Uterus (tissue), 4 donors: ENCODE measurements around the gene LST1. TPM values are rescaled to one million over a fixed set of nuclear protein-coding genes. Genes with fewer than 3 reads are reported as not detected.

Experiments
- DNase-seq, 2 donors: peaks; one replicate each; pipeline ENCODE4 v3.0.0-alpha.2; 2019 to 2020
- H3K27ac ChIP-seq, 2 donors: fragments of 200-600 bp; sonication (generic); 1 replicate in 1 of 2; 2 replicates in 1 of 2; pipeline ENCODE4 v1.5.1; 2016 to 2018
- H3K27me3 ChIP-seq, 2 donors: fragments of 200-600 bp; sonication (generic); one replicate each; pipeline ENCODE4 v1.5.1; 2018 to 2019; ENCODE audit warnings: control low read depth in 1 of 2
- H3K36me3 ChIP-seq, 2 donors: fragments of 200-600 bp; sonication (generic); one replicate each; pipeline ENCODE4 v1.5.1; 2019; ENCODE audit warnings: control low read depth in 1 of 2
- H3K4me1 ChIP-seq, 2 donors: fragments of 200-600 bp; sonication (generic); one replicate each; pipeline ENCODE4 v1.5.1; 2018 to 2019; ENCODE audit warnings: control low read depth in 1 of 2
- H3K4me3 ChIP-seq, 2 donors: fragments of 200-600 bp; sonication (generic); 1 replicate in 1 of 2; 2 replicates in 1 of 2; pipeline ENCODE4 v1.5.1; 2018 to 2019; ENCODE audit warnings: mild to moderate bottlenecking in 1 of 2
- H3K9me3 ChIP-seq, 2 donors: fragments of 200-600 bp; sonication (generic); one replicate each; pipeline ENCODE4 v1.5.1; 2019; ENCODE audit warnings: control low read depth in 1 of 2
- POLR2A ChIP-seq, 2 donors: fragments of 450-650 bp; IDR thresholded peaks; one replicate each; pipeline ENCODE4 v1.6.1; 2016; ENCODE audit warnings: antibody characterized with exemption in 2 of 2, mild to moderate bottlenecking in 1 of 2, moderate library complexity in 1 of 2
- intact Hi-C: fragments of 100-400 bp; cut with DNase I; formaldehyde crosslinking; loops from one replicate; pipeline ENCODE4 v1.15.1; 2023; ENCODE audit warnings: low total_unique reads
- total RNA-seq, 4 donors: library from RNA; depleted of rRNA in 3 of 4; stranded (reverse); fragments of >200 nt in 3 of 4; gene quantifications; one replicate each; pipeline versions ENCODE4 v1.1.0 to v1.2.4, GENCODE V29; 2014 to 2023
- TF ChIP-seq, protein P1 (sequence below), 4 experiments: fragments of 200-600 bp in 2 of 4; fragments of 450-650 bp in 2 of 4; sonication (generic) in 2 of 4; IDR thresholded peaks; one replicate each; pipeline ENCODE4 v1.5.1; 2016 to 2019; ENCODE audit warnings: antibody characterized with exemption in 4 of 4, mild to moderate bottlenecking in 2 of 4, moderate library complexity in 1 of 4
- donor health status: DM: yes; HTN: yes; CAD: no.

Gene LST1
- total RNA-seq, 4 donors from 2014 or later = 2.6 to 229 (median 3.2) TPM; not detected in 1

DNA sequence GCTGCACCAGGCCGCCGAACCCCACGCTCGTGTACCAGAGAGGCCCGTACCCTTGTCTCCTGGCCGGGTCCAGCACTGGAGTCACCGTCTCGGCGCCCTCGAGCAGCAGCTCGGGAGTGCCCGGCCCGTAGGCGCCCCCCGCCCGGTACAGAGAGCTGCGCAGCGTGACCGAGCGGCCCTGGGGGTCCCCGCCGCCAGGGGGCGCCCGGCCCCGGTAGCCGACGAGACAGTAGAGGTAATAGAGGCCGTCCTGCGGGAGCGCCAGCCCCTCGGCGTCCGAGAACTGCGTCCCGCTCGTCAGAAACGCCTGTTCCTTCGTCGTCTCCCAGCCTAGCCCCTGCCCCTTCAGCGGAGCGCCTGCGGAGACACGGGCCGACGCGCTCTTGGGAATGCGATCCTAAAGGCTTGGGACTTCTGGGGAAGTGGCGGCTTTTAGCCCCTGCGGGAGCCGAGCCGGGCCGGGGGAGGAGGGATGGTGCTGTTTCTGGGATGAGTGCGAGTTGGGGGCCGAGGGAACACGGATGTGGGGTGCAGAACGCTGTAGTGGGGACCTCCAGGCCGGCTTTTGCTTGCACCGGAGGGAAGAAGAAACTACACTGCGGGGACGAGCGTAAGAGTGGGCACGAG is 5.2 kb upstream of the LST1 start:
- no peaks in the 10 kb centered on the region for H3K9me3 ChIP-seq
- H3K27ac ChIP-seq = peak overlapping the region; percentile 80 to 92
- no peaks in the 10 kb centered on the region for H3K36me3 ChIP-seq
- intact Hi-C loops = no loop called here
- peaks cover 0 to 5% of the 10 kb centered on the region in 2 donors for H3K4me1 ChIP-seq
- TF ChIP-seq, protein P1, sequence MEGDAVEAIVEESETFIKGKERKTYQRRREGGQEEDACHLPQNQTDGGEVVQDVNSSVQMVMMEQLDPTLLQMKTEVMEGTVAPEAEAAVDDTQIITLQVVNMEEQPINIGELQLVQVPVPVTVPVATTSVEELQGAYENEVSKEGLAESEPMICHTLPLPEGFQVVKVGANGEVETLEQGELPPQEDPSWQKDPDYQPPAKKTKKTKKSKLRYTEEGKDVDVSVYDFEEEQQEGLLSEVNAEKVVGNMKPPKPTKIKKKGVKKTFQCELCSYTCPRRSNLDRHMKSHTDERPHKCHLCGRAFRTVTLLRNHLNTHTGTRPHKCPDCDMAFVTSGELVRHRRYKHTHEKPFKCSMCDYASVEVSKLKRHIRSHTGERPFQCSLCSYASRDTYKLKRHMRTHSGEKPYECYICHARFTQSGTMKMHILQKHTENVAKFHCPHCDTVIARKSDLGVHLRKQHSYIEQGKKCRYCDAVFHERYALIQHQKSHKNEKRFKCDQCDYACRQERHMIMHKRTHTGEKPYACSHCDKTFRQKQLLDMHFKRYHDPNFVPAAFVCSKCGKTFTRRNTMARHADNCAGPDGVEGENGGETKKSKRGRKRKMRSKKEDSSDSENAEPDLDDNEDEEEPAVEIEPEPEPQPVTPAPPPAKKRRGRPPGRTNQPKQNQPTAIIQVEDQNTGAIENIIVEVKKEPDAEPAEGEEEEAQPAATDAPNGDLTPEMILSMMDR (IDR thresholded peaks at IDR 0.05) = peak; percentile 91 to 98 (median 96)
- TF ChIP-seq POLR2A (IDR thresholded peaks at IDR 0.05) = peak; percentile 40 to 52
- H3K27me3 ChIP-seq = no peaks in the 10 kb centered on the region
- peak; percentile 85 to 88 for DNase-seq
- peak overlapping the region; percentile 57 to 78 for H3K4me3 ChIP-seq

DNA sequence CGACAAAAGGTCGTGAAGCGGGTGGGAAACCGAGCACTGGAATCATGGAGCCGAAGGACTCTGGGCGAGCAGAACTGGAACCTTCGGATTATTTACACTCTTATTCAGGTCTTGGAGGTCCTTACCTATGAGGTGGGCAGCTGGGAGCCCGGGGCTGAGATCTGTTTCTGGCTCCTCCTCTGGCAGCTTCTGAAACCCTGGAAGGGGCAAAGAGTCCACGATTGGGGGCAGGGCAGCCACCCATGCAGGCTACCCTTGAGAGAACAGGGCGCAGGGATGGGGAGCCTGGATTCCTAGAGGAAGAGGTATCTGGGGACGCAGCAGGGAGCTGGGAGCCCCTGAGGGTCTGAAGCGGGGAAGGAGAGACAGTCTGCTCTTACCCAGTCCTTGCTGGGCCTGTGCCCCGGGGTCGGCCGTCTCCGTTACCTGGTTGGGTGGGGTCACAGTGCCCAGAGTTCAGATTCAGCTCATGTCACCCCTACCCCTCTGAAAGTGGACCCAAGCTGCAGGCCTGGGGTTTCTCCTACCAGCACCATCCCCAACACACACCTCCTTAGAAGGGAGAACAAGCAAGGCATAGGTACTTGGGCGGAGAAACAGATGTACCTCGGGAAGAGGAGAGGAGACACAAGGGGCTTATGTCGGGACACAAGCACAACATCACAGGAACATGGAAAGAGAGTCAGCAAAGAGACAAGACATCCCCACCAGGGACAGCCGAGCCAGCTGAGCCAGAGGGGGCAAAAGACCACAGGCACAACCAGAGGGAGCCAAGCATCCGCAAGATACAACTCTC is 4.4 kb upstream of the LST1 start:
- H3K4me1 ChIP-seq = peaks cover 0 to 5% of the 10 kb centered on the region in 2 donors
- intact Hi-C loops = no loop called here
- DNase-seq = no peak
- H3K27ac ChIP-seq = peak overlapping the region; percentile 80 to 92
- no peaks in the 10 kb centered on the region for H3K36me3 ChIP-seq
- TF ChIP-seq POLR2A (IDR thresholded peaks at IDR 0.05) = no peak
- TF ChIP-seq, protein P1 (IDR thresholded peaks at IDR 0.05) = no peak
- peak overlapping the region; percentile 57 to 78 for H3K4me3 ChIP-seq
- H3K27me3 ChIP-seq = no peaks in the 10 kb centered on the region
- H3K9me3 ChIP-seq = no peaks in the 10 kb centered on the region

DNA sequence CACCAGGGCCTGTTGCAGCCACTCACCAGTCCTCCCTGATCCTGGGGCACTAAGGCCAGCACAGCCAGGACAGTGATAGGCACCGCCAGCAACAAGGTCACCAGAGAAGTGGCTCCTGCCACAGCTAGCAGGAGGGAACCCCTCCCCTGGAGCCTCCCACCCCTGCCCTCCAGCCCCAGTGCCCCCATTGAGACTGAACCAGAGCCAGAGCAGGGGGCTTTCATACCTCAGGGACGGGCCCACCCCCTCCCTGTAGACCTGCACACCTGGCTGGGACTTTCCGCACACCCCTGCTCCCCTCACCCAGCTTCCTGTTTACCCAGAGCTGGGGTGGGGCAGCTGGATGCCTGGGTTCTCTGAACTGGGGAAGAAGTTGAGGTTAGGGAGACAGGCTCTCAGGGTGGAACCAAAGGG is 3.8 kb upstream of the LST1 start, which contains the start of gene LTB:
TSS of gene LTB (minus strand) at position 195 of the 414 bp plus-strand sequence. CDS start at position 188, 7 bp downstream.
- Histone ChIP-seq H3K9me3 (no peaks in the 10 kb centered on the region), H3K27me3 (no peaks in the 10 kb centered on the region), H3K4me1 (peaks cover 0 to 5% of the 10 kb centered on the region in 2 donors), H3K27ac (peak within 1 kb of the TSS; percentile 80 to 92), H3K4me3 (peak within 1 kb of the TSS; percentile 57 to 78), H3K36me3 (no peaks in the 10 kb centered on the region)
- TF ChIP-seq POLR2A (IDR thresholded peaks at IDR 0.05) = no peak
- TF ChIP-seq, protein P1 (IDR thresholded peaks at IDR 0.05) = no peak
- intact Hi-C loops = no loop called here
- no peak for DNase-seq

DNA sequence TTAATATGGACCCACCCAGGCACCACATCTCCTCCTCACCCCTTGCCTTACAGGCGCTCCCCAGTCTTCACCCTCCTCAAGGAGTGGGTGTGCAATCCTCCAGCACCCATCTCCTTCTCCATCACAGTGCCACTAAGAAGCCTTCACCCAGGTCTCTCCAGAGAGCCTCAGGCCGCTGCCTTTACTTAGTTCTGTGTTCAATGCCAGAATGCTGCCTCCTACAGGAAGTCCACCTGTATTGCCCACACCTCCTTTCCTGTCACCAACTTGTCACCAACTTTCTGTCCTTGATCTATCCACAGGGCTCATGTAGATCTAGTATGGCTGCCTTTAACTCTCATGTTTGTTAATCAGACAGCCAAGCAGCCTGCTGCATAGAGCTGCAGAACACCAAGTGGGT is 586 bp upstream of the LST1 start:
- no peaks in the 10 kb centered on the region for H3K9me3 ChIP-seq
- no peak overlapping the region for H3K4me3 ChIP-seq
- peaks cover 0 to 2% of the 10 kb centered on the region in 2 donors for H3K4me1 ChIP-seq
- intact Hi-C loops = no loop called here
- no peak for DNase-seq
- no peaks in the 10 kb centered on the region for H3K27me3 ChIP-seq
- H3K27ac ChIP-seq = no peak overlapping the region
- H3K36me3 ChIP-seq = no peaks in the 10 kb centered on the region
- TF ChIP-seq, protein P1 (IDR thresholded peaks at IDR 0.05) = no peak
- no peak for TF ChIP-seq POLR2A (IDR thresholded peaks at IDR 0.05)
